Mesothelial cell of epicardium (in vitro differentiated cells): ENCODE measurements around the gene PLA2G1B. TPM values are rescaled to one million over a fixed set of nuclear protein-coding genes. Genes with fewer than 3 reads are reported as not detected.

ENCODE experiments used
- DNase-seq, 2 experiments: peaks; one replicate each; pipeline ENCODE4 v3.0.0; 2021; ENCODE audit warnings: low spot score in 2 of 2; ENCODE audit not compliant: unreplicated experiment in 2 of 2
- H3K27ac Mint-ChIP-seq: 2 replicates; pipeline ENCODE4 v1.8.0; 2021; ENCODE audit warnings: mixed read lengths
- H3K27me3 Mint-ChIP-seq: 2 replicates; pipeline ENCODE4 v1.8.0; 2021; ENCODE audit warnings: low read depth, mixed read lengths
- H3K36me3 Mint-ChIP-seq: 2 replicates; pipeline ENCODE4 v1.8.0; 2021; ENCODE audit warnings: mixed read lengths
- H3K4me1 Mint-ChIP-seq: 2 replicates; pipeline ENCODE4 v1.8.0; 2021; ENCODE audit warnings: mixed read lengths
- H3K4me3 Mint-ChIP-seq: 2 replicates; pipeline ENCODE4 v1.8.0; 2021; ENCODE audit warnings: mild to moderate bottlenecking, moderate library complexity, mixed read lengths
- H3K9me3 Mint-ChIP-seq: 2 replicates; pipeline ENCODE4 v1.8.0; 2021; ENCODE audit warnings: mixed read lengths
- total RNA-seq: library from RNA; stranded (reverse); gene quantifications from 3 replicates; pipeline ENCODE4 v1.2.1, GENCODE V29; 2021
- TF ChIP-seq, protein P1 (sequence below): fragments of 200-600 bp; sonication (generic); IDR thresholded peaks from one replicate; pipeline ENCODE4 v1.5.0; 2021; ENCODE audit warnings: antibody characterized with exemption; ENCODE audit not compliant: unreplicated experiment

Gene PLA2G1B
- total RNA-seq: not detected in 3 replicates

DNA sequence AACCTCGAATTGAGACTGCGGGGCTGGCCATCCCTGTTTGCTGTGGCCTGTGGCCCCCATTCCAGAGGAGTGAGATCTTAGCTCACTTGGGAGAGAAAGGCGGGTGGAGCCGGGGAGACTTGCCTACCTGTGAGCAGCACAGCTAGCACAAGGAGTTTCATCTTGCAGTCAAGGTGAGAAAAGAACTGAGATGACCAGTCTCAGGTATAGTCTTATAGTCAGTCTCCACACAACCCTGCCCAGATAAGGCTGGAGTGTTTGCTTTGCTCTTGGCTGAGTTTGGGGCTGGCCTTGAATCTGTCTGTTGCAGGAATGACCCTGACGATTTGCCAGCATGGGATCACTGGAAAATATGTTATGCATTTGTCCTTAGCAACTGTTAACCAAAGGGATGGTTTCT lies at the start of gene PLA2G1B:
Gene PLA2G1B, minus strand, starts transcription at position 187 of the 400 bp plus-strand sequence. Its CDS starts 26 bp downstream, at position 161.
- H3K4me3 Mint-ChIP-seq: no peak within 1 kb of the TSS
- no peak within 1 kb of the TSS for H3K27ac Mint-ChIP-seq
- no peak for DNase-seq
- no peaks in the 10 kb centered on the region for H3K36me3 Mint-ChIP-seq
- peaks cover 10% of the 10 kb centered on the region for H3K27me3 Mint-ChIP-seq
- TF ChIP-seq, protein P1, sequence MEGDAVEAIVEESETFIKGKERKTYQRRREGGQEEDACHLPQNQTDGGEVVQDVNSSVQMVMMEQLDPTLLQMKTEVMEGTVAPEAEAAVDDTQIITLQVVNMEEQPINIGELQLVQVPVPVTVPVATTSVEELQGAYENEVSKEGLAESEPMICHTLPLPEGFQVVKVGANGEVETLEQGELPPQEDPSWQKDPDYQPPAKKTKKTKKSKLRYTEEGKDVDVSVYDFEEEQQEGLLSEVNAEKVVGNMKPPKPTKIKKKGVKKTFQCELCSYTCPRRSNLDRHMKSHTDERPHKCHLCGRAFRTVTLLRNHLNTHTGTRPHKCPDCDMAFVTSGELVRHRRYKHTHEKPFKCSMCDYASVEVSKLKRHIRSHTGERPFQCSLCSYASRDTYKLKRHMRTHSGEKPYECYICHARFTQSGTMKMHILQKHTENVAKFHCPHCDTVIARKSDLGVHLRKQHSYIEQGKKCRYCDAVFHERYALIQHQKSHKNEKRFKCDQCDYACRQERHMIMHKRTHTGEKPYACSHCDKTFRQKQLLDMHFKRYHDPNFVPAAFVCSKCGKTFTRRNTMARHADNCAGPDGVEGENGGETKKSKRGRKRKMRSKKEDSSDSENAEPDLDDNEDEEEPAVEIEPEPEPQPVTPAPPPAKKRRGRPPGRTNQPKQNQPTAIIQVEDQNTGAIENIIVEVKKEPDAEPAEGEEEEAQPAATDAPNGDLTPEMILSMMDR: no peak
- peaks cover 4% of the 10 kb centered on the region for H3K4me1 Mint-ChIP-seq
- no peaks in the 10 kb centered on the region for H3K9me3 Mint-ChIP-seq

DNA sequence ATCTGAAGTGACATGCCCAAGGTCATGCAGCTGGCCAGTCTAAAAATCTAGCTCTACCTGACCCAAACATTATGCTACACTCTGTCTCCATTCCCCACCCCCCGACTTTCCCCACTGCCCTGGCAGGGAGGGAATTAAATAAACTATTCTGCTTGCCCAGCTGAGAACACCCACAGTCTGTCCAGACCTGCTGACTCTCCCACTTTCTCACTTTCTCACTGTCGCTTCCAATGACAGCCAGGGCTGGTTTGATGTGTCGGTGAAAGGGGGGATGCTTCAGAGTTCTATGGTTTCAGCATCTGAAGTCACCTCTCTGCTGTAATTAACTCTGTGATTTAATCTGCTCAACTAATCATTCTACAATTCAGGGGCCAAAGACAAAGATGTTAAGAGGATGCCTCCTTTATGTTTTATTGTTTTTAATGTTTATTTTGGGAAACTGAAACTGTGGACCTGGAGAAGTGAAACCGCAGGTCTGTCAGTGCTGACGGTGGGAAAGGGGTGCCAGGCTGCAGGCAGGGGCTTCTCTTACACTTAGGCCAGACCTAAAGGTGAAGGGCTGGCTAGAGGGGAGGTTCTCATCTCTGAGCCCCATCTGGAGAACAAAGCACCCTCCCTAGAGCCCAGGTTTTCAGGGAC lies 49.5 kb upstream of the PLA2G1B start:
- Mint-ChIP-seq H3K4me1 (peaks cover 16% of the 10 kb centered on the region), H3K4me3 (no peak overlapping the region), H3K9me3 (no peaks in the 10 kb centered on the region), H3K27me3 (peaks cover 19% of the 10 kb centered on the region), H3K36me3 (no peaks in the 10 kb centered on the region), H3K27ac (no peak overlapping the region)
- no peak for DNase-seq
- TF ChIP-seq, protein P1: no peak

DNA sequence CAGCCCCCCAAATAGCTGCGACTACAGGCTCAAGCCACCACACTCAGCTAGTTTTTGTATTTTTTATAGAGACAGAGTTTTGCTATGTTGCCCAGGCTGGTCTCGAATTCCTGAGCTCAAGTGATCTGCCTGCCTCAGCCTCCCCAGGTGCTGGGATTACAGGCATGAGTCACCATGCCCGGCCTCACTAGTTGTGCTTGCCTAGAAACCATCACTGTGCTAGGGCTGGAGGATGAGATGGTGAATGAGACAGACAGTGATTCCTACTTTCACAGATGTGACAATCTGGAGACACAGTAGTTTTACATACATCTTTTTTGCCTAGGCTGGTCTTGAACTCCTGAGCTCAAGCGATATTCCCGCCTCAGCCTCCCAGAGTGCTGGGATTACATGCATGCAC lies 48.8 kb upstream of the PLA2G1B start:
- H3K4me3 Mint-ChIP-seq: no peak overlapping the region
- peaks cover 9% of the 10 kb centered on the region for H3K4me1 Mint-ChIP-seq
- H3K36me3 Mint-ChIP-seq: no peaks in the 10 kb centered on the region
- no peak for DNase-seq
- TF ChIP-seq, protein P1: no peak
- H3K27me3 Mint-ChIP-seq: peaks cover 25% of the 10 kb centered on the region
- no peak overlapping the region for H3K27ac Mint-ChIP-seq
- no peaks in the 10 kb centered on the region for H3K9me3 Mint-ChIP-seq

DNA sequence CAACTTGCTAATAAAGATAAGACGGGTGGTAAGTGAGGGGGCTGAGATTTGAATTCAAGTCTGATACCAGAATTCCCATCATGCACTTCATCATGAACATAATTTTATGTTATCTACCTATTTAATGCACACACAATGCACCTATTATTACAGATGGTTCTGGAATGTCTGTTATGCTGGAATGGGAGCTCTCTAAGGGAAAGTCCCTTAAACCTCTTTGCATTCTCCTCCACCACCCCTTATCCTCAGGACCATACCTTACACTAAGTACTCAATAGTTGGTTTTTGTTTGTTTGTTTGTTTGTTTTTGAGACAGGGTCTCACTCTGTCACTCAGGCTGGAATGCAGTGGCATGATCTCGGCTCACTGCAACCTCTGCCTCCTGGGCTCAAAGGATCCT lies 48.4 kb upstream of the PLA2G1B start:
- no peak for DNase-seq
- peaks cover 9% of the 10 kb centered on the region for H3K4me1 Mint-ChIP-seq
- H3K27ac Mint-ChIP-seq: no peak overlapping the region
- no peak overlapping the region for H3K4me3 Mint-ChIP-seq
- peaks cover 29% of the 10 kb centered on the region for H3K27me3 Mint-ChIP-seq
- H3K9me3 Mint-ChIP-seq: no peaks in the 10 kb centered on the region
- TF ChIP-seq, protein P1: no peak
- no peaks in the 10 kb centered on the region for H3K36me3 Mint-ChIP-seq

DNA sequence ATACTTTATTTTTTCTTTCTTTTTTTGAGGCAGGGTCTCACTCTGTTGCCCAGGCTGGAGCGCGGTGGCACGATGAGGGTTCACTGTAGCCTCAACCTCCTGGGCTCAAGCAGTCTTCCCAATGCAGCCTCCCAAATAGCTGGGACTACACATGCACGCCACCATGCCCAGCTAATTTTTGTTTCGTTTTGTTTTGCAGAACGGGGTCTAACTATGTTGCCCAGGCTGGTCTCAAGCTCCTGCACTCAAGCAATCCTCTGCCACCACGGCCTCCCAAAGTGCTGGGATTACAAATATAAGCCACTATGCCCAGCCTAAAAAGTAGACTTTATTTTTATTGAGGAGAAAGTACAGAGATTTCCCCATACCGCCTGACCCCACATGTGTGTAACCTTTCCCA lies 46.1 kb upstream of the PLA2G1B start:
- H3K9me3 Mint-ChIP-seq: no peaks in the 10 kb centered on the region
- no peaks in the 10 kb centered on the region for H3K36me3 Mint-ChIP-seq
- TF ChIP-seq, protein P1: no peak
- peaks cover 21% of the 10 kb centered on the region for H3K4me1 Mint-ChIP-seq
- H3K27ac Mint-ChIP-seq: no peak overlapping the region
- peaks cover 44% of the 10 kb centered on the region for H3K27me3 Mint-ChIP-seq
- no peak for DNase-seq
- H3K4me3 Mint-ChIP-seq: no peak overlapping the region
